Activated CD8-positive, alpha-beta memory T cell treated with anti-CD3 and anti-CD28 coated beads, Interleukin-2, amount 50 U/mL, for 4 hours (primary cell): ENCODE data around the gene ELMOD1.

Source experiments
- DNase-seq: peaks from one replicate; pipeline ENCODE4 v3.0.0-alpha.2; 2020

Gene ELMOD1

GRCh38 chr11:107587306-107587979 lies 3.5 kb upstream of the ELMOD1 start:
- no peak for DNase-seq

DNA sequence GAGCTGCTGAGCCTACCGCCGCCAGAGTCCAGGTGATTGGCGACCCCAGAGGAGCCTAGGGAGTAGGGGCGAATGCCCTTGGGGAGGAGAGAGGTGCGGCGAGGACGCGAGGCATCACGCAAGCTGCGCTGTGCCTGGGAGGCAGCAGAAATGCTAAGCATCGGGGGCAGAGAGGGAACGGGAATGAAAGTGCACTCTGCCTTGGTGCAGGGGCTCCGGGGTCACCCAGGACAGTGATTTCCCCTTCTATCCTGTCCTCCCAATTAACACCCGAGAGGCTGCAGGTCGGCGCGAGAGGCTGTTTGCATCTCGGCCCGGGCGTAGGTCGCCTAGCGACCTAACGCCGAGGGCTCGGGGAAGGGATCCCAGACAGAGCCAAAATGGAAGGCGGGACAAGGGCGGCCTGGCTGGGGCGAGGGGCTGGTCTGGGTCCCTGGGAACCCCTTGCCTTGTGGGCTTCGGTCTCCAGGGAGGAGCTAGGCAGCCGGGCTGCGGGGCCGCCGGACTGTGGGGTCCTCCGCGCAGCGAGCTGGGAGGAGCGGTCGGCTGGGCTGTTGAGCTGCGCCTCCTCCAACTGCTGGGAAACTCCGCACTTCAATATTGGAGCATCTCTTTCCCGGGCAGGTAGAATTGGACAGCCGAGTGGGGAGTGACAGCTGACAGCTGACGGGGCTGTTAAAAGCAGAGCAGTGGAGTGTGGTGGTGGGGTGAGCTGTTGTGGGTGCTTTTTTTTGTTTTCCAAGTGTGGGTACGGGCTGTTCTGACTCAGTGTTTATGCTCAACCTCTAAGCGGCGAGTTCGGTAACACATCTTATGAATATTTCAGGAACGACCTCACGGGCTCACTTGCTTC lies 657 bp downstream of the ELMOD1 start:
- DNase-seq, result peak; percentile 41

- no peak for DNase-seq
These were observed 1.3 kb downstream of the ELMOD1 start for GRCh38 chr11:107592231-107592590.

- no peak for DNase-seq
These were observed 1.9 kb downstream of the ELMOD1 start for GRCh38 chr11:107592813-107593212.

DNA sequence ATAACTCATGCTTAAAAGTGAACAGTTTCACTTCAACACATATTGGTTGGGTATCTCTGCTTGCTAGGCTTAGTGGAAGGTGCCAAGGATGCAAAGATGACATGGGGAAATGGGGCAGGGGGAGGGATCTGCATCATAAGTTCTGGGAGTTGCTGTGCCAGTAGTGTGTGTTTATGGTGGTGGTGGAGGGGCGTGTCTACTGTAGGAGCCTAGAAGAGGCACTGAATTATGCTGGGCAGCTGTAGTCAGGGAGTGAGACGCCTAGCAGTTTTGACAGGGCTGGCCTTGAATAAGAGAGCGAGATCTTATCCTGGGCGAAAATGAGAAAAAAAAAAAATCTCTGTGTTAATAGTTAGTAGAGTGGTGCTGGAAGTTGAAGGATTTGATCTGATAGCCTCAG lies 3.0 kb downstream of the ELMOD1 start:
- DNase-seq, result no peak

- DNase-seq, result no peak
These were observed 3.8 kb downstream of the ELMOD1 start for GRCh38 chr11:107594736-107595135.

DNA sequence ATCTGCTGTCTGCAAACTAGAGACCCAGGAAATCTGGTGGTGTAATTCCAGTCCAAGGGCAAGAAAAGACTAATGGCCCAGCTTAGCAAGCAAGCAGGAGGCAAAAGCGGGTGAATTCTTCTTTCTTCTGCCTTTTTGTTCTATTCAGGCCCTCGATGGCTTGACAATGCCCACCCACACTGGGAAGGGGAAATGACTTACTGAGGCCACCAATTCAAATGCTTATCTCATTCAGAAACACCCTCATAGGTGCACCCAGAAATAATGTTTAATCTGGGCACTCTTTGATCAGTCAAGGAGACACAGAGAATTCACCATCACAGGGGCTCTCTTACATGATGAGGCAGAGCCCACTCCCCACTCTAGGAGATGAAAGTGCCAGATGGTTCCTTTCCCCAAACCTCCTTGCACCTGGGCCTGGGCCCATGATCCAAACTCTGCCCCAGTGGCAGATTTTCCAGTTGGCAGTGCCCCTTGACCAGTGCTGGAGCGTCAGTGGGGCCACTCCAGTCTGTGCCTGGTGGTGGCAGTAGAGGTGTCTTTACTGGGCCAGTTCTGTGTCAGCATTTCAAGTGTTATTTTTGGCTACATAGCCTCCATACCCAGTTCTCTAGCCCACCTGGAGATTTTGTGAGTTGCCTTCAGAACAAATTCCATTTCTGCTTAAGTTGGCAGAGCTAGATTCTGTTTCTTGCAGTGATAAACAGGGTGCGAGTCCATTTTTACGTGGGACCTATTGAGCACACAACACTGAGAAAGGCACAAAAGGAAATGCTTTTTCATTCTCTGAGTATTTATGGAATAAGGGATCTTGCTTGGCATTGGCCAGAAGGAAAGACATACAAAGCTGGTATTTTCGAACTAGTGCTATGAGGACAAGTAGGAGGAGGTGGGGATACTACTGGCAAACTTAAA lies 7.5 kb downstream of the ELMOD1 start:
- DNase-seq, result no peak

GRCh38 chr11:107605061-107606006 lies 14.4 kb downstream of the ELMOD1 start:
- DNase-seq, result no peak

GRCh38 chr11:107606141-107606540 lies 15.2 kb downstream of the ELMOD1 start:
- no peak for DNase-seq

GRCh38 chr11:107608809-107609208 lies 17.9 kb downstream of the ELMOD1 start:
- no peak for DNase-seq

DNA sequence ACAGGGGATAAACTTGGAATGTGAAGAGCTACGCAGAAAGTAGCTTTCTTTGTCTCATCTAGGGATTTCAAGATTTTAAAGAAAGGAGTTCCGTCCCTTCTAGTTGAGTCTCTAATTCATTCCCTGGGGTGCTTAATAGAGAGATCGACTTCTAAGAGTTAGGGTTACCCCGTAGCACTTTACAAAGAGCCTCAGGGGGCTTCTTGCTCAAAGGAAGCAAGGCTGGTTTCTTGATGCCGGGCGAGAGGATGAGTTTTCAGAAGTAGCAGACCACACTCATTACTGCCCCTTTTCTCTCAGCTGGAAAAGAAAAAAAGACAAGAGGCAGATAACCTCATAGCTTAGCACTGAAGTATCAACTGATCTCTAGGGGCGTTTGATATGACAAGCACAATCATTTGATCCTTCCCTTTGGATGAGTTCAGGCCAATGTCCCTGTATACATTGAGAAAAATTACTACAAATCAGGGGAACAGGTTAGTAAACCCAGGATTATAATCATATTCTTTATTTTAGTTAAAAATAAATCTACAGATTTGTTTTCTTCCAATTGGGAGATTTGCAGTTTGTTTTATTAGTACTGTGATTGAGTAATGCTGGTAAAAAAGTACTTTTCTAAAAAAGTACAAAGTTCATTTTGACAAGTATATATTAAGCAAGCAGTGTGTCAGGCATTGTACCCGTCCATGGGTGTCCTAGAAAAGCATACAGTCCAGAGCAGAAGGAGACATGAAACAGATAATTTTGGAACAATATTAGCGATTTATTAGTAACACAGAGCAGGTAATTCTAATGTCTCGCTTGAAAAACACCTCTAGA lies 18.7 kb downstream of the ELMOD1 start:
- DNase-seq, result no peak

DNA sequence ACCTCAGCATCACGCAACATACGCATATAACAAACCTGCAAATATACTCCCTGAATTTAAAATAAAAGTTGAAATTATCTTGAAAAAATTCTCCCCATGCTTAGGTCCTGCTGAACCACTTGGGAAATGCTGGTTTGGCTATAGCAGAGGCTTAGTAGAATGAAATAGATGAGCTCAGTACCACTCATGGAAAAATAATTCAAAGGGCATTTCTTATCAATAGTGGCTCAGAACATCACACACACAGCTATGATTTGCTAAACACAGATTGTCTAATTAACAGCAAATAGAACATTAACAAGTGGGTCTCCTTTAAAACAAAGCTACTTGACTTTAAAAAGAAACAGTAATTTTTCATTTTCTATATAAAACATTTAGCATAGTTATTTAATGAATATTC lies 21.5 kb downstream of the ELMOD1 start:
- DNase-seq, result no peak

DNA sequence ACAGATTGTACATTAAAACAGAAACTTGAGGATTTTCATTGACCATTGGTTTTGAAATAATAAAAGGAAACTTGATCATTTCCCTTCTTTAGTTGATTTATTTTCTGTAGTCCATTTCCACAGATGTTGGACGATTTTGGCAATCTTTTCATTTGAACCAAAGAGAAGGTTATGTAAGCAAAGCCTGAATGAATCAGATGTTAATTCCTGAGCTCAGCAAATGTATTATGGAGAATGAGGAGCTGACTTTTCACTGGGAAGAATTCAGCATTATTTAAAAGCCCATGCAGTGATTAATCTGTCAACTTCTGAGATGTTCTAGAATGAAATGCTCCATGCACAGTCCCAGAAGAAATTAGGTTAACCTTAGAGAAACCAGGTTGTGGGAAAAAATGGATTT lies 29.0 kb downstream of the ELMOD1 start:
- no peak for DNase-seq

GRCh38 chr11:107621081-107621480 lies 30.1 kb downstream of the ELMOD1 start:
- no peak for DNase-seq

GRCh38 chr11:107623183-107623582 lies 32.2 kb downstream of the ELMOD1 start:
- DNase-seq, result no peak

DNA sequence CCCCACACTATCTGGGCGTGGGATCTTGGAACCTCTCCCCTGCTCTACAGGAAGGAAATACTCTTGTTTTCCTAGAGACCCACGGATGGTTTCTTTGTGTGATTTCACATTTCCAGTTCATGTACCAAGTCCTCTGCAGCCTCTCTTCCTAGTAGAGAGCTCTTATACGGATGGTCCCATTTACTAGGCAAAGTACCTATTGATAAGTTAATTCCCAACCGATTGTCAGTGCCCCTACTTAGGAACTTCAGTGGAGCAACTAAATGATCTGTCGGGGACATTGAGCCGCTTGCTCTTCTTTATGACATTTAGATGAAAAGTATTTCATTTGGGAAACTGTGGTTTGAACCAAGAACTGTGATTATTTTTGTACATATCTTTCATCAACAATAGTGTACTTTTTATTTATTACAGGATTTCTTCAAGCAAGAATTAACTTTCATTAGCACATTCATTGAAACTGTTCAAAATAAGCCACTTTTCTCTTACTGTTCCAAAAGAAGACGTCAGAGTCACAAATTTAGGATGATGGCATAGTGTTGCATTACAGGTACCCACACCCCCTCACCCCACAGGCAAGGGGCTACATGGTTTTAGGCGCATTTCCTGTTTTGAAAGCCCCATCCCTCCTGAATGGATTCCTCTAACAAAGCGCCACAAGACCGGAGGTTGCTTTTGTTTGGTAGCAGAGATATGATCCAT lies 34.2 kb downstream of the ELMOD1 start:
- DNase-seq, result no peak

DNA sequence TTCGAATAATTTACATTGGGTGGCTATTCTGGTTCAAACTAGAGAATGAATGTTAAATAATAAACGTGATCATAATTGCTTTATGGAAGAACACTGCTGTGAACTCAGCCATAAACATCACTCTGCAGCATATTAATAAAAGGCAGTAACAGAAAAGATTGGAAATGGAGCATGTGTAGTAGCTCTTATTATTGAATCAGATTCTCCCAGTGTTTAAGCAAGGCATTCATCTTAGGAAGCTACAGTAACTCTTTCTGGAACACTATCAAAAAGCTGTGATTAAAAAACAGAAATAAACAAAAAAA lies 34.7 kb downstream of the ELMOD1 start:
- no peak for DNase-seq

GRCh38 chr11:107631043-107631442 lies 40.1 kb downstream of the ELMOD1 start:
- no peak for DNase-seq

DNA sequence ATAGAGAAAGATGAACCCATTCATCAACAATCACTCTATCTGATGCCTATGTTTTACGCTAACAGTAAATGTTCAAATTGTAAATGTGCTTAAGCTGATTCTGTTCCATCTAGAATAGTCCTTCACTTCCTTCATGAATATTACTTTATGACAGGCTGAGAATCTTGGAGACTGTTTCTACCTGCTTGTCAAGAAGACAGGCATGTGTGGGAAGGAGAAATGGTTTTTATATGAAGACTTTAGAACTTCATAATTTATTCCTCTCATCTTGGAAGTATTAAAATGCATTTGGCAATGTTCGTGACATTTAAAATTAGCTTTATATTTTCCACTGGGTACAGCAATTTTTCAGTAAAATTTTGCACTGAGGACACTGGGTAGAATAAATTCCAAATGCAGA lies 41.0 kb downstream of the ELMOD1 start:
- no peak for DNase-seq

GRCh38 chr11:107646783-107647182 lies 55.8 kb downstream of the ELMOD1 start:
- DNase-seq, result no peak

DNA sequence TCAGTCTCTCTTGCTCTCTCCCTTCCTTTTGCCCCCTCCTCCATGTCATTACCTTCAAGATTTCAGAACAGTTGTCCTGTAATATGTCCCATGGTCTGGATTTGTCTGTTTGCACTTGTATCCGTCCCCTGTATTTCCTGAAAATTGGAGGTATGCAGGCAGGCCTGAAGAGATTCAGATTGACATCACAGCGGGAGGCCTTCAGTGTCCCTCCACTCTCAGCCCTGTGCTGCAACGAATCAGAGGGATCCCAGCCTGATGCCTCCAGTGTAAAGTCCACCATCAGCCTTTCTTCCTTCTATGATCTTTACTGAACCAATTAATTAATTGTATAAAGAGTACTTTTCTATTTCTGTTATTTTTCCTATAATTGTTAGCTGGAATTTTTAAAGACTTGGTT lies 57.3 kb downstream of the ELMOD1 start:
- no peak for DNase-seq
